ENCODE data around the gene S1PR1.

Gene S1PR1

GRCh38 chr1:101245246-101245927 is 8.6 kb downstream of the S1PR1 start:
- no peak for DNase-seq (ENCODE audit: low spot score)

DNA sequence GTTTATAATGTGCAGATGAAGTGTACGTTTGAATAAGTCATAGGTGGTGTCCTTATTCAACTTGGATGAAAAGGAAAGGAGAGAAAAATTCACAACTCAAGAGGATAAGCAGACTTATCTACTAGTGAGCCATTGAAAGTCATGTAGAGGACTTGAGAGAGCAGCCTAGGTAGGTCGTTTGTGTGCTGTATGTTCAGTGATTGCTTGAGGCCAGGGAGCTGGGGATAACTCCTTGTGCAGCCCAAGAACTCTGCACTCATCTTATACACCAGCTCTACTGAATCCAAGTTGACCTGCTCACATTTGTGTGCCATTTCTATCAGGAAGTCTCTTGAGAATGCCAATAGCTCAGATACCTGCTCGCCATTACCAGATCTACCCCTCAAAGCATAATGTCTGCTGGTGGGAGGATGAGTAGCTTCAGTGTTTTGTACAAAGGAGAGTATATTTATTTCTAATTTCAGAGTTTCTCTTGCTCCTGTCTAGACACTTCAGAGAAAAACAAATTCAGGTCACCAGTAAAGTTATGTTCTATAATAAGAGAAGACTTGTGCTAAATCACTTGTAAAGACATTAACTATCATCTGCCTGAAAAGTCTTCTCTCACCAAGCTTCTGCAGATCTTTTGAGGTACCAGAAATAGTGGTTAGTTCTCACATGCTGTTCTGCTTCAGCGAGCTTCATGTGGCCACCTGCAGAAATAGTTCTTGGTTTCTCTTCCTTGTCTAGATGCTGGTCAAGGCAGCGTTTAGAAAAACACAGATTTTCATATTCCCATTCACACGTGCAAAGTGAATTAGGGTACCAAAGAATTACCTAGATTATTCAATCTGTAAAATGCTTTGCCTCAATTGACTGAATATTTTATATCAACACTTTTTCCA is 10.8 kb downstream of the S1PR1 start:
- DNase-seq (ENCODE audit: low spot score), result no peak

DNA sequence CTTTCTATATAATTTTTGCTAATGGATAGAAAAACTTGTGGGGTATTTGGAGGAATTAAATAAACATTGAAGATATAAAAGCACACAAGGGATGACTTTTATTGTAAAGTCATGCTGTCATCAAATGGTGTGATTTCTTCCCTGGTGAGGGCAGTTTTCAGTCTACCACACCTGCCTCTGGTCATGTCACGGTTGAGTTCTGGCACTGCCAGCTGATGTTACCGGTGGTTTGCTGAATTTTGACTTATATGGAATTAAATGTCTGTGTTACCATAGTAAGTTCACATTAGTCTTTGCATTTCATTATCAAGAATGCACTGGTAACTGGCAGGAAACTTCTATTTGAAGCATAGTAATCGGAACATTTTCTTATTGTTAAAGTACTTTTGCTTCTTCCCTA is 13.4 kb downstream of the S1PR1 start:
- no peak for DNase-seq (ENCODE audit: low spot score)

- DNase-seq (ENCODE audit: low spot score), result no peak
Observed at GRCh38 chr1:101250656-101251272, 13.9 kb downstream of the S1PR1 start.

DNA sequence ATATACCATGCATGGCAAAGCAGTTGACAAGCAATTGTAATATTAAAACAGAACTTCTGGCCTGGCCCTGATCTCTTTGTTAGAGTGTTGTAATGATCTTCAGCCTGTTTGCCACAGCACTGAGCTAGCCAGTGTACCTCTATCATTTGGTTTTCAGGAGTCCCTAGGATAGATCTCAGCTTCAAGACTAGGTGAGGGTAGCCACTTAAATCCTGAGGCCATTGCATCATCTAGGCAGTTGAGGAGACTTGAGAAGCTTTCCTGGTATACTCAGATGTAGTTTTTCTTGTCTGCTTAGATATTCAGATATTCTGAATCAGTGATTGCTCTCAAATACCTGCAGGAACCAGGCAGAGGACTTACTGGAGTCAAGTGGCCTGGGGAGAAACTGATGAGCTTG is 14.7 kb downstream of the S1PR1 start:
- no peak for DNase-seq (ENCODE audit: low spot score)

DNA sequence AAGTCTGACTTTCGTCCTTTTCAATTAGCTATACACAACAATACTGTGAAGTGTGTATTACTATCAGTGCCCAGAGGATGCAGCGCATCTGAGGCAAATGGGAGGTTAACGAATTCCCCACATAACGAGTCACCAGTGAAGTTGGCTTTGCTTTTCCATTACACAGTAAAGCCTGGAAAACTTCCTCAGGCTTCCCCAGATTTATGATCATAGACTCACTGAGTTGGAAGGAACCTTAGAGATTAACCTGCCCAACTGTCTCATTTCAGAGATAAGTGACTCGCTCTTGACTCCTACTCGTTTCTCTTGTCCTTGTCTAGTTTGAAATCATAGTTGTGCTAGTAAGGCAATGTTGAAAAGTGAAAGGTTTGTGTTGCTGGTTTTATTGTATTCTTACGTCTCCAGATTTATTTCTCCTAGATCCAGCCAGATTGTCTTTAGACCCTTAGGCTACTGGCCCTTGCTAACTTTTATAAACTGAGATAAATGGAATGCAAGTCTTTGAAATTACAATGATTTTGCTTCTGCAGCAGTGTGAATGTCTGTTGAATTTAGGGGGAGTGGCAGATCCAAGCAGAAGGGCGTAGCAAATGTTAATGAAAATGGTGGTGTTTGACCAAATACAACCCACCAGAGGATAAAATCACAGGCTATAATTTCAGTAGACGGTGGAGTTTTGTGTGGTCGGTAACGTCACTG is 17.3 kb downstream of the S1PR1 start:
- DNase-seq (ENCODE audit: low spot score), result peak; percentile 41

- peak; percentile 78 for DNase-seq (ENCODE audit: low spot score)
Observed at GRCh38 chr1:101257500-101258325, 20.9 kb downstream of the S1PR1 start.

GRCh38 chr1:101259744-101260148 is 22.9 kb downstream of the S1PR1 start:
- DNase-seq (ENCODE audit: low spot score), result peak; percentile 45

GRCh38 chr1:101260556-101261350 is 23.9 kb downstream of the S1PR1 start:
- no peak for DNase-seq (ENCODE audit: low spot score)

DNA sequence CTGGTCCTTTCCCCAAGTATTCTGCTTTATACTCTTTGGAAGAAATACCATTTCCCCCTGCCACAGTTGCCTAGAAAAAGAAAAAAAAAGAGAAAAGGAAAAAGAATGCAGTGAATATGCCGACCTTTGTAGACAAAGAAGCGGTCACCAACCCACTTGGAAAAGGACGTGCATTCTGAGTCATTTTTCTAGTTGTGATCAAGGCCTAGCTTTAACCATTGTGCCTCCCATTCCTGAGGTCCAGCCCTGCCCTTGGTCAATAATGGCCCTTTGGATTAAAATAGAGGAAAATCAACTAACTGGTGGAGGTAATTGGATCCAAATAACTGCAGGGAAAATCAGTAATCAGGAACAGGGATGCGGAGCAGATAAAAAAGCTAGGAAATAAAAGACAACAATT is 24.8 kb downstream of the S1PR1 start:
- no peak for DNase-seq (ENCODE audit: low spot score)

- no peak for DNase-seq (ENCODE audit: low spot score)
Observed at GRCh38 chr1:101262060-101262459, 25.2 kb downstream of the S1PR1 start.

- no peak for DNase-seq (ENCODE audit: low spot score)
Observed at GRCh38 chr1:101262630-101263348, 26.0 kb downstream of the S1PR1 start.

DNA sequence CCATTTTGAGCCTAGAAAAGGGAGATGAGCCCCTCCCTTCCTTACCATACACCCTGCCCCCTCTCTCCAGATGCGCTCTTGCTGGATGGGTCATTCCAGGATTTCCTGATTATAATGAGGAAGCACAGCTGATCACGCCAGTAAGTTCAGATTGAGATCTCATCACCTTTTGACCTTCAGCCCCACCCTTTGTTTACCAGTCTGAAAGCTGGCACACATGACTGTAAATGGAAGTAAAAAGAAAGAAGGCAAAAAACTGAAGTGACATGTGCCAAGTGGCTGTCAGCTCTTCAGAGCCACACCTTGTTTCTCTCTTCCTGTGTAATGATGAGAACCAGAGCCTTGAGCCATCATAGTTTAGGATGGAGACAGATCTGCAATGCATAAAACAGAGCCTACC is 27.9 kb downstream of the S1PR1 start:
- DNase-seq (ENCODE audit: low spot score), result peak; percentile 45

GRCh38 chr1:101265684-101266083 is 28.9 kb downstream of the S1PR1 start:
- DNase-seq (ENCODE audit: low spot score), result no peak

GRCh38 chr1:101267082-101267481 is 30.3 kb downstream of the S1PR1 start:
- no peak for DNase-seq (ENCODE audit: low spot score)

DNA sequence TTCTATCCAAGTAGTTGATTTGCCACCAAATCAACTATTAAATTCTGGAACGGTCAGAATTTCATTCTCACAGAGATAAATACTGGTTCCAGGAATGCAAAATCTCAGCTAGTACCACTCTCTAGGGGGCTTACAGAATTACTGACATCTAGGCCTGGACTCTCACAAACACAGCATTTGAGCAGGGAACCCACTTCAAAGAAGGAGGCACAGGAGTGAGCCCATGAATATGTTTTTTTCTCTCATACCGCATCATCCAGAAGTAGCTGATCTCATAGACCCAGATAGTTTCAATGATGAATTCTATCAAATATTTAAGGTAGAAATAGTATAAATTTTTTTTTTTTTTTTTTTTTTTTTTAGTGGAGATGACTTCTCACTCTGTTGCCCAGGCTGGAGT is 32.1 kb downstream of the S1PR1 start:
- DNase-seq (ENCODE audit: low spot score), result no peak

DNA sequence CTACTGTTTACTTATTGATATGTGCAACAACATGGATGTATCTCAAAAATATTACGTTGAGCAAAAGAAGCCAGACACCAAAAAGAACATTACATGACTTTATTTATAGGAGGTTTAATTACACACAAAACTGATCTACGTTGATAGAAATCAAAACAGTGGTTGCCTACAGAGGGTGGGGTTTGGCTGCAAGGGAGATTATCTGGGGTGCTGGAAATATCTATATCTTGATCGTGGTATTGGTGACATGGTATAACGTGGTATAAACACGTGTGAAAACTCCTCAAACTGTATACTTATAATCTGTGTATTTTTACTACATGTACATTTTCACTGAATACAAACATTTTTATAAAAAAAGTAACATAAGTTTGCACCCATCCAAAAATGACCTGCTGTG is 38.9 kb downstream of the S1PR1 start:
- no peak for DNase-seq (ENCODE audit: low spot score)

DNA sequence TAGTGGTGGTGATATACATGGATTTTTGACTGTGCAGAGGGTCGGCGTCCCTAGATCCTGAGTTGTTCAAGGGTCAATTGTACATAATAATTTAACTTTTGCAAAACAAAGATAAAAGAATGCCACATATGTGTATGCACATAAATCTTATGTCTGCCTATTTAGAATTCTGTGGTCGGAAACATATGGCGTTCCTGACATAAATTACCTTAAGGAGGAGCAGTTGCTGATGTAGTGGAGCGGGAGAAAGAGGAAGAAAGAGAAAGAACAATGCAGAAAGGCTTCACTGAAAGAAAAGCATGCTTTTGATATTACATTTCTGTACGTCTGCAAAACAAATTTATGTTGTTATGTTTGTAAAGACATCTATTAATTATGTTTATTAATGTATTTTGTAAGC is 40.0 kb downstream of the S1PR1 start:
- no peak for DNase-seq (ENCODE audit: low spot score)

GRCh38 chr1:101278238-101278637 is 41.4 kb downstream of the S1PR1 start:
- DNase-seq (ENCODE audit: low spot score), result no peak

DNA sequence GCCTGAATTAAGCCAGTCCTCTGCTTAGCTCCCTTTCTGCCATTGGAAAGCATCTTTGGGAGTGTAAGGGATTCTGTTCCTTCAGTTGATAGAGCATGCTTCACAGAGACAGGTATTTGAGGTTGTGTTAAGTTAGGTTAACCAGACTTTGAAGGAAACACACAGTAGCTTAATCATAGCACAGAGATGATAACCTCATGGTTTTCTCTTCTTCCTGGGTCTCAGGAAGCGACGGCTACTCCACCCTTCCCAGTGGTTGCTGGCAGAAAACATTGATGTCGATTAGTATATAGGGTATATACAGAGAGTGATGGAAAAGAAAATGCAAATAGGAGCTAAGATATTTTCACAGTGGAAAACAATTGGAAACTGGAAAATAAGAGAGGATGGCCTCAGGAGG is 42.0 kb downstream of the S1PR1 start:
- DNase-seq (ENCODE audit: low spot score), result no peak
